CD4-positive, alpha-beta T cell (primary cell): ENCODE data around the gene MRPS11. TPM values are rescaled to one million over a fixed set of nuclear protein-coding genes. Genes with fewer than 3 reads are reported as not detected.

ENCODE experiments used
- ATAC-seq: fragments of 200-7000 bp; cut with Tn5 transposase; one replicate; pipeline ENCODE4 v1.10.0; 2022; ENCODE audit warnings: mild to moderate bottlenecking; ENCODE audit not compliant: poor library complexity
- CTCF ChIA-PET: fragments of 350-600 bp; sonication (Branson Sonifier 250); formaldehyde crosslinking; loops from one replicate; lab custom pipeline; 2021; ENCODE audit warnings: antibody characterized with exemption, inconsistent platforms; lab: Charles Lee
- POLR2A ChIA-PET: fragments of 350-600 bp; sonication (Branson Sonifier 250); formaldehyde crosslinking; loops from one replicate; lab custom pipeline; 2021; ENCODE audit warnings: antibody characterized with exemption, inconsistent platforms; lab: Charles Lee
- DNase-seq, 14 experiments: peaks; one replicate each; pipeline ENCODE4 v3.0.0-alpha.2; 2013 to 2020; ENCODE audit warnings: mixed read lengths in 2 of 14
- H3K27ac ChIP-seq, 2 donors: one replicate each; pipeline versions ENCODE4 v1.5.1 to v1.7.0; 2013; ENCODE audit warnings: low read length in 2 of 2, low read depth in 1 of 2, mild to moderate bottlenecking in 1 of 2
- H3K27me3 ChIP-seq, 2 experiments: 1 replicate in 1 of 2; 2 replicates in 1 of 2; pipeline versions ENCODE4 v1.6.1 to v1.7.0; 2013; ENCODE audit warnings: low read length in 2 of 2, control low read depth in 1 of 2, mild to moderate bottlenecking in 1 of 2, moderate library complexity in 1 of 2; ENCODE audit not compliant: insufficient read depth in 2 of 2, control insufficient read depth in 1 of 2
- H3K36me3 ChIP-seq: one replicate; pipeline ENCODE4 v1.6.1; 2013; ENCODE audit warnings: low read length, control low read depth; ENCODE audit not compliant: insufficient read depth
- H3K4me1 ChIP-seq: one replicate; pipeline ENCODE4 v1.6.1; 2013; ENCODE audit warnings: low read length, control low read depth; ENCODE audit not compliant: insufficient read depth
- H3K4me3 ChIP-seq: one replicate; pipeline ENCODE4 v1.5.1; 2013; ENCODE audit warnings: mild to moderate bottlenecking, low read length, moderate library complexity
- H3K9me3 ChIP-seq, 2 experiments: 1 replicate in 1 of 2; 2 replicates in 1 of 2; pipeline versions ENCODE4 v1.6.1 to v1.7.0; 2013; ENCODE audit warnings: low read length in 2 of 2, mild to moderate bottlenecking in 2 of 2, control low read depth in 1 of 2, moderate library complexity in 1 of 2; ENCODE audit not compliant: control insufficient read depth in 1 of 2, insufficient read depth in 1 of 2
- H3K27ac Mint-ChIP-seq: one replicate; pipeline ENCODE4 v1.8.0; 2020; ENCODE audit warnings: mixed read lengths
- H3K27me3 Mint-ChIP-seq: one replicate; pipeline ENCODE4 v1.8.0; 2021; ENCODE audit warnings: mixed read lengths
- H3K36me3 Mint-ChIP-seq: one replicate; pipeline ENCODE4 v1.8.0; 2021; ENCODE audit warnings: low read depth, mixed read lengths
- H3K4me1 Mint-ChIP-seq: one replicate; pipeline ENCODE4 v1.8.0; 2021; ENCODE audit warnings: low read depth, mixed read lengths
- H3K4me3 Mint-ChIP-seq: one replicate; pipeline ENCODE4 v1.8.0; 2020; ENCODE audit warnings: mild to moderate bottlenecking, mixed read lengths
- H3K9me3 Mint-ChIP-seq: one replicate; pipeline ENCODE4 v1.8.0; 2020; ENCODE audit warnings: mixed read lengths
- intact Hi-C, 2 experiments: fragments of 100-400 bp; cut with DNase I in 1 of 2; cut with micrococcal nuclease in 1 of 2; formaldehyde crosslinking; loops; one replicate each; pipeline versions ENCODE4 v1.15.1 to v1.9.0; 2023 to 2025; cut with DNase I, micrococcal nuclease
- total RNA-seq, 174 experiments: library from RNA in 2 of 174; stranded (reverse) in 2 of 174; gene quantifications; one replicate each; pipeline ENCODE4 v1.2.3 and lab custom pipeline; 2021 to 2026
- TF ChIP-seq, protein P1 (sequence below): fragments of 200-600 bp; IDR thresholded peaks from one replicate; pipeline ENCODE4 v1.8.0; 2022; ENCODE audit warnings: antibody characterized with exemption, mild to moderate bottlenecking

The MRPS11 gene
- total RNA-seq, 2 experiments from 2014 or later = 8.0 to 8.4 TPM

DNA sequence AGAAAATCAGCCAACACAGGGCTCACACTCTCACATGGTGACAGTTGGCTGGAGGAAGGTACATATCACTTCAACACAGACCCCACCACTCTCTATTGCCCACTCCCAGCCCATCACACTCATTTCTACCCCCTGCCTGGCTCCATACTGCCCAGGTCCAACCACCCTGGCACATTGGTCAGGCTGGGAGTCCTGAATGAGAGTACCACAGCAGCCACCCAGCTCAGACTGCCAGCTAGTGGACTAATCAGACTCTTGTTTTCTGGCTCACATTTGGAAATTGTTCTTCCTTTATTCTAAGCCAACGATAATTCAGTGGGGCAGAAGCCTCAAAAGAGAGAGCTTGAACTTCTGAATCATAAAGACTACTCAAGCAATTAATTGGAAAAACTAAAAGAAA, 20.3 kb upstream of the MRPS11 start:
- Mint-ChIP-seq H3K4me1 (peaks cover 3% of the 10 kb centered on the region), H3K9me3 (peaks cover 5% of the 10 kb centered on the region), H3K27ac (no peak overlapping the region), H3K36me3 (no peaks in the 10 kb centered on the region), H3K4me3 (no peak overlapping the region), H3K27me3 (peaks cover 19% of the 10 kb centered on the region)
- Histone ChIP-seq H3K4me3 (no peak overlapping the region), H3K9me3 (peaks cover 3 to 13% of the 10 kb centered on the region in 2 experiments), H3K4me1 (peaks cover 3% of the 10 kb centered on the region), H3K36me3 (no peaks in the 10 kb centered on the region), H3K27ac (no peak overlapping the region), H3K27me3 (peaks cover 3 to 8% of the 10 kb centered on the region in 2 experiments)
- ATAC-seq = no peak
- TF ChIP-seq, protein P1, sequence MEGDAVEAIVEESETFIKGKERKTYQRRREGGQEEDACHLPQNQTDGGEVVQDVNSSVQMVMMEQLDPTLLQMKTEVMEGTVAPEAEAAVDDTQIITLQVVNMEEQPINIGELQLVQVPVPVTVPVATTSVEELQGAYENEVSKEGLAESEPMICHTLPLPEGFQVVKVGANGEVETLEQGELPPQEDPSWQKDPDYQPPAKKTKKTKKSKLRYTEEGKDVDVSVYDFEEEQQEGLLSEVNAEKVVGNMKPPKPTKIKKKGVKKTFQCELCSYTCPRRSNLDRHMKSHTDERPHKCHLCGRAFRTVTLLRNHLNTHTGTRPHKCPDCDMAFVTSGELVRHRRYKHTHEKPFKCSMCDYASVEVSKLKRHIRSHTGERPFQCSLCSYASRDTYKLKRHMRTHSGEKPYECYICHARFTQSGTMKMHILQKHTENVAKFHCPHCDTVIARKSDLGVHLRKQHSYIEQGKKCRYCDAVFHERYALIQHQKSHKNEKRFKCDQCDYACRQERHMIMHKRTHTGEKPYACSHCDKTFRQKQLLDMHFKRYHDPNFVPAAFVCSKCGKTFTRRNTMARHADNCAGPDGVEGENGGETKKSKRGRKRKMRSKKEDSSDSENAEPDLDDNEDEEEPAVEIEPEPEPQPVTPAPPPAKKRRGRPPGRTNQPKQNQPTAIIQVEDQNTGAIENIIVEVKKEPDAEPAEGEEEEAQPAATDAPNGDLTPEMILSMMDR = no peak
- ChIA-PET CTCF (no interaction called here), POLR2A (no interaction called here)
- no peak for DNase-seq
- intact Hi-C loops = no loop called here

DNA sequence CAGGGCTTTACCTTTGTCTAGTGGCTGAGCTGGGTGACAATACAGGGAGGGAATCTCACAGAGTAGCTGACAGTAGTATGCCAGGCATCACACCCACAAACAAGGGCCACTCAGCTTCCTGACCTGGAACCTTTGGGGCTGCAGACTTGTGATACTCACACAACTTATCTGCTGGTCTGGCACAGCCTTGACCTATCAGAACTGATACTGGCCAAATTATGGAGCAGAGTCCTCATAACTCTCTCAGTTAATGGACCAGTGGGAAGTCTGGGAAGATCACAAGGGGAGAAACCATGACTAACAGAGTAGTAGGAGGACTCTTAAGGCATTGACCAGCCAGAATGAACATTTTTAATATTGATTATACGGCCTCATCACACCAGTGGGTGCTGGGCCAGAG, 19.8 kb upstream of the MRPS11 start:
- no peak overlapping the region for H3K27ac Mint-ChIP-seq
- peaks cover 19% of the 10 kb centered on the region for H3K27me3 Mint-ChIP-seq
- no peak for ATAC-seq
- Histone ChIP-seq H3K27me3 (peaks cover 3 to 7% of the 10 kb centered on the region in 2 experiments), H3K4me1 (peaks cover 3% of the 10 kb centered on the region), H3K4me3 (no peak overlapping the region), H3K27ac (no peak overlapping the region), H3K36me3 (no peaks in the 10 kb centered on the region), H3K9me3 (peaks cover 2 to 13% of the 10 kb centered on the region in 2 experiments)
- peaks cover 3% of the 10 kb centered on the region for H3K4me1 Mint-ChIP-seq
- H3K9me3 Mint-ChIP-seq = peaks cover 5% of the 10 kb centered on the region
- DNase-seq = no peak
- intact Hi-C loops = no loop called here
- no peak overlapping the region for H3K4me3 Mint-ChIP-seq
- CTCF ChIA-PET = no interaction called here
- POLR2A ChIA-PET = no interaction called here
- no peaks in the 10 kb centered on the region for H3K36me3 Mint-ChIP-seq
- TF ChIP-seq, protein P1 = no peak

DNA sequence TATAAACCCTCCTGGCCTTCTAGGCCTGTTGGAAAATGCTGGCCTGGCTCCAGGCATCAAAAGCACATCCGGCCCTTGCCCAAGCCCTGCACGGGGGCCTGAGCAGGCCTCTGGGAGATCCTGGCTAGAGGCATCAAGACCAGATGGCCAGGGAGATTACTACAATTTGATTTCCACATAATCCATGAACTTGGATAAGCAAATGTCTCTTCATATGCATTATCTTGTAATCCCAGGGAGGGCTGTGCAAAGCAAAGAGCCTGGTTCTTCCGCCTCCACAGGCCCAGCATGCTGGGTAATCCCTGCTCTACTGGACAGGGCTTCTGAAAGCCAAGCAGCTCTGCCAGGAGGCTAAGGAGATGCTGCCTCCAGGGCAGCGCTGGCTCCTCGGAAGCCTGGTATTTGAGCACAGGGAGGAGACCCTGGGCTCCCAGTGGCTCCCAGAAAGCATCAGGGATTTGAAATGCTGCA, 18.5 kb upstream of the MRPS11 start:
- Histone ChIP-seq H3K36me3 (no peaks in the 10 kb centered on the region), H3K27ac (no peak overlapping the region), H3K9me3 (peaks cover 0 to under 1% of the 10 kb centered on the region in 2 experiments), H3K4me3 (no peak overlapping the region), H3K4me1 (peaks cover 3% of the 10 kb centered on the region), H3K27me3 (no peaks in the 10 kb centered on the region)
- intact Hi-C loops = no loop called here
- H3K27ac Mint-ChIP-seq = no peak overlapping the region
- DNase-seq (no peak), ATAC-seq (no peak)
- TF ChIP-seq, protein P1 = no peak
- H3K4me3 Mint-ChIP-seq = no peak overlapping the region
- H3K27me3 Mint-ChIP-seq = peaks cover 19% of the 10 kb centered on the region
- no peaks in the 10 kb centered on the region for H3K9me3 Mint-ChIP-seq
- H3K36me3 Mint-ChIP-seq = no peaks in the 10 kb centered on the region
- CTCF ChIA-PET = no interaction called here
- POLR2A ChIA-PET = no interaction called here
- H3K4me1 Mint-ChIP-seq = peaks cover 3% of the 10 kb centered on the region
